HCT116 (cell line): ENCODE data around the gene MOGAT3. TPM values are rescaled to one million over a fixed set of nuclear protein-coding genes. Genes with fewer than 3 reads are reported as not detected.

ENCODE experiments used
- ATAC-seq: fragments of 200-7000 bp; cut with Tn5 transposase; 2 replicates; pipeline ENCODE4 v1.9.1; 2020; ENCODE audit warnings: mild to moderate bottlenecking, moderate library complexity
- BruUV-seq: library from RNA; stranded (reverse); fragments of 400-500 nt; replicated peaks from 2 replicates; lab custom pipeline; 2021; lab: Mats Ljungman, UMichigan
- CTCF ChIA-PET: fragments of 300-600 bp; sonication (Branson Sonifier 250); formaldehyde crosslinking; loops from one replicate; lab custom pipeline; 2021; ENCODE audit warnings: antibody characterized with exemption; lab: Charles Lee
- POLR2A ChIA-PET: fragments of 300-600, 350-600 bp; sonication (Branson Sonifier 250); formaldehyde crosslinking; loops from one replicate; lab custom pipeline; 2021; ENCODE audit warnings: antibody characterized with exemption; lab: Charles Lee
- RAD21 ChIA-PET, 2 experiments: fragments of 300-600 bp; sonication (Branson Sonifier 250); formaldehyde crosslinking; loops; one replicate each; lab custom pipeline; 2023; ENCODE audit warnings: low total read pairs in 2 of 2; ENCODE audit not compliant: uncharacterized antibody in 2 of 2, unreplicated experiment in 2 of 2, low non-redundant PET in 1 of 2; lab: Charles Lee
- DNase-seq: peaks from one replicate; pipeline ENCODE4 v3.0.0-alpha.2; 2010; ENCODE audit warnings: low read depth, low spot score
- H2AFZ ChIP-seq: fragments of 200-600 bp; shearing (Covaris generic), sonication (generic); 2 replicates; pipeline ENCODE4 v1.6.1; 2017; ENCODE audit warnings: low read depth, mixed run types, mixed read lengths, antibody characterized with exemption, low read length; ENCODE audit not compliant: poor library complexity, severe bottlenecking
- H3K27ac ChIP-seq: 2 replicates; pipeline ENCODE4 v1.5.1; 2012; ENCODE audit warnings: low read depth, low read length
- H3K27me3 ChIP-seq: fragments of 200-600 bp; sonication (generic); 2 replicates; pipeline ENCODE4 v1.6.1; 2016; ENCODE audit warnings: mixed run types, low read length, mixed read lengths; ENCODE audit not compliant: insufficient read depth
- H3K36me3 ChIP-seq, 2 experiments: fragments of 200-500 bp in 1 of 2; fragments of 200-600 bp in 1 of 2; sonication (Bioruptor generic) in 1 of 2; sonication (generic) in 1 of 2; 2 replicates each; pipeline versions ENCODE4 v1.5.1 to v1.6.1; 2014 to 2016; ENCODE audit warnings: low read length in 2 of 2, inconsistent platforms in 1 of 2, mixed read lengths in 1 of 2, mixed run types in 1 of 2; ENCODE audit not compliant: insufficient read depth in 2 of 2, control insufficient read depth in 1 of 2
- H3K4me1 ChIP-seq, 2 experiments: fragments of 200-600 bp in 1 of 2; sonication (generic) in 1 of 2; 2 replicates each; pipeline versions ENCODE4 v1.5.1 to v1.6.1; 2012 to 2017; ENCODE audit warnings: low read length in 2 of 2, inconsistent platforms in 1 of 2, mild to moderate bottlenecking in 1 of 2, mixed read lengths in 1 of 2, mixed run types in 1 of 2, moderate library complexity in 1 of 2; ENCODE audit not compliant: insufficient read depth in 2 of 2, control insufficient read depth in 1 of 2
- H3K4me2 ChIP-seq: fragments of 200-600 bp; sonication (generic); 2 replicates; pipeline ENCODE4 v1.6.1; 2017; ENCODE audit warnings: mixed run types, low read length, mixed read lengths
- H3K4me3 ChIP-seq, 2 experiments: fragments of 200-600 bp in 1 of 2; sonication (generic) in 1 of 2; replicated peaks in 1 of 2; 2 replicates each; pipeline ENCODE4 v1.5.1; 2011 to 2016; ENCODE audit warnings: low read length in 2 of 2, control low read depth in 1 of 2, low read depth in 1 of 2, mild to moderate bottlenecking in 1 of 2, mixed read lengths in 1 of 2, mixed run types in 1 of 2
- H3K79me2 ChIP-seq: fragments of 200-600 bp; sonication (generic); 2 replicates; pipeline ENCODE4 v1.6.1; 2017; ENCODE audit warnings: mild to moderate bottlenecking, mixed run types, low read length, moderate library complexity, mixed read lengths; ENCODE audit not compliant: insufficient read depth
- H3K9ac ChIP-seq: fragments of 200-600 bp; sonication (generic); 2 replicates; pipeline ENCODE4 v1.6.1; 2016; ENCODE audit warnings: low read length, mixed read lengths
- H3K9me2 ChIP-seq: fragments of 200-600 bp; sonication (generic), shearing (Covaris generic); 2 replicates; pipeline ENCODE4 v1.6.1; 2017; ENCODE audit warnings: mixed run types, mild to moderate bottlenecking, moderate library complexity; ENCODE audit not compliant: insufficient read depth
- H3K9me3 ChIP-seq, 2 experiments: fragments of 200-500 bp in 1 of 2; fragments of 200-600 bp in 1 of 2; sonication (Bioruptor generic) in 1 of 2; sonication (generic) in 1 of 2; 2 replicates each; pipeline ENCODE4 v1.6.1; 2014 to 2017; ENCODE audit warnings: low read length in 2 of 2, mixed read lengths in 2 of 2, inconsistent platforms in 1 of 2, low read depth in 1 of 2, mild to moderate bottlenecking in 1 of 2, mixed run types in 1 of 2, moderate library complexity in 1 of 2; ENCODE audit not compliant: control insufficient read depth in 1 of 2, insufficient read depth in 1 of 2
- H4K20me1 ChIP-seq: fragments of 200-600 bp; sonication (generic), shearing (Covaris generic); 2 replicates; pipeline ENCODE4 v1.6.1; 2017; ENCODE audit warnings: mixed run types, mild to moderate bottlenecking, moderate library complexity; ENCODE audit not compliant: insufficient read depth
- RAD21 ChIP-seq: IDR thresholded peaks from 2 replicates; pipeline ENCODE4 v1.6.1; 2012; ENCODE audit warnings: low read depth, mild to moderate bottlenecking
- SIN3A ChIP-seq: IDR thresholded peaks from 2 replicates; pipeline ENCODE4 v1.6.1; 2012; ENCODE audit warnings: low read depth
- SP1 ChIP-seq: IDR thresholded peaks from 2 replicates; pipeline ENCODE4 v1.6.1; 2012; ENCODE audit warnings: low read depth
- YY1 ChIP-seq: IDR thresholded peaks from 2 replicates; pipeline ENCODE4 v1.6.1; 2011; ENCODE audit warnings: low read length, low read depth, moderate library complexity, mild to moderate bottlenecking; ENCODE audit not compliant: insufficient replicate concordance; ENCODE audit errors: extremely low read depth
- ZFX ChIP-seq: fragments of 450-650 bp; IDR thresholded peaks from 2 replicates; pipeline ENCODE4 v1.6.1; 2017
- intact Hi-C: fragments of 100-400 bp; cut with micrococcal nuclease; formaldehyde crosslinking; loops from 2 replicates; pipeline ENCODE4 v1.10.0; 2022
- total RNA-seq: library from RNA; stranded (reverse); gene quantifications from one replicate; pipeline ENCODE4 v1.2.1, GENCODE V29; 2021; ENCODE audit not compliant: unreplicated experiment
- TF ChIP-seq, protein P1 (sequence below): IDR thresholded peaks from 2 replicates; pipeline ENCODE4 v1.6.1; 2012; ENCODE audit warnings: low read depth

MOGAT3 gene
- total RNA-seq, 1 experiment from 2014 or later, result not detected

DNA sequence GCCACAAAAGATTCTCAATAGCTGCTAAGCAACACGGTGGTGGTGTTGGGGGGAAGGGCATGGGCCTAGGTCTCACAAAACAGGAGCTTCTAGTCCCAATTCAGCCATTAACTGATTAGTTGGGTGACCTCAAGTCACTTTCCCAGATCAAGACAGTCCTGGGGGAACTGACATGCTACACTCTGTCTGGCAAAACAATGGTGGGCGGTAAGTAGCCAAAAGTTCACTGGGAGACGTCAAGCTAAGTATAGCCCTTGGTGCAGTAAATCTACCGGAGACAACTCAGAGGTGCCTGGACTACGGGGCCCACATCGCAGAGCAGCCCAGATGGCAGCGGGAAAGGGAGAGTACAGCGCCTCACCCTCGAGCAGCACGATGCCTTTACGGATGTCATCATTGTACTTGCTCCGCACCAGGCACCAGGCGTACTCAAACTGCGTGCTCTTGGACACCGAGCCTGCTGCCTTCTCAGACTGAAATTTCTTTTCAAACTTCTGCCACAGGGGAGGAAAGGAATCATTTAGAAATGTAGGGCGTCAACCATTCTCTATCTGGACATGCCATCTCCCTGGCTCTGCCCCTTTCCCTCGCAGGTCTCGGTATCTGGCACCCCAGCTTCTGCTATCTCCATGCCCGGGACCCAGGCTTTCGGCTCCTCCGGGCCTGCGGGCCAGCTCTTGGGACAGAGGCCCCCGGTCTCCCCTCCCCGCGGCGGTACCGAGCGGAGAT lies 43.0 kb upstream of the MOGAT3 start (continued):
- TF ChIP-seq, protein P1, sequence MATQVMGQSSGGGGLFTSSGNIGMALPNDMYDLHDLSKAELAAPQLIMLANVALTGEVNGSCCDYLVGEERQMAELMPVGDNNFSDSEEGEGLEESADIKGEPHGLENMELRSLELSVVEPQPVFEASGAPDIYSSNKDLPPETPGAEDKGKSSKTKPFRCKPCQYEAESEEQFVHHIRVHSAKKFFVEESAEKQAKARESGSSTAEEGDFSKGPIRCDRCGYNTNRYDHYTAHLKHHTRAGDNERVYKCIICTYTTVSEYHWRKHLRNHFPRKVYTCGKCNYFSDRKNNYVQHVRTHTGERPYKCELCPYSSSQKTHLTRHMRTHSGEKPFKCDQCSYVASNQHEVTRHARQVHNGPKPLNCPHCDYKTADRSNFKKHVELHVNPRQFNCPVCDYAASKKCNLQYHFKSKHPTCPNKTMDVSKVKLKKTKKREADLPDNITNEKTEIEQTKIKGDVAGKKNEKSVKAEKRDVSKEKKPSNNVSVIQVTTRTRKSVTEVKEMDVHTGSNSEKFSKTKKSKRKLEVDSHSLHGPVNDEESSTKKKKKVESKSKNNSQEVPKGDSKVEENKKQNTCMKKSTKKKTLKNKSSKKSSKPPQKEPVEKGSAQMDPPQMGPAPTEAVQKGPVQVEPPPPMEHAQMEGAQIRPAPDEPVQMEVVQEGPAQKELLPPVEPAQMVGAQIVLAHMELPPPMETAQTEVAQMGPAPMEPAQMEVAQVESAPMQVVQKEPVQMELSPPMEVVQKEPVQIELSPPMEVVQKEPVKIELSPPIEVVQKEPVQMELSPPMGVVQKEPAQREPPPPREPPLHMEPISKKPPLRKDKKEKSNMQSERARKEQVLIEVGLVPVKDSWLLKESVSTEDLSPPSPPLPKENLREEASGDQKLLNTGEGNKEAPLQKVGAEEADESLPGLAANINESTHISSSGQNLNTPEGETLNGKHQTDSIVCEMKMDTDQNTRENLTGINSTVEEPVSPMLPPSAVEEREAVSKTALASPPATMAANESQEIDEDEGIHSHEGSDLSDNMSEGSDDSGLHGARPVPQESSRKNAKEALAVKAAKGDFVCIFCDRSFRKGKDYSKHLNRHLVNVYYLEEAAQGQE, result no peak
- TF ChIP-seq, all 23 proteins: peak for 0

DNA sequence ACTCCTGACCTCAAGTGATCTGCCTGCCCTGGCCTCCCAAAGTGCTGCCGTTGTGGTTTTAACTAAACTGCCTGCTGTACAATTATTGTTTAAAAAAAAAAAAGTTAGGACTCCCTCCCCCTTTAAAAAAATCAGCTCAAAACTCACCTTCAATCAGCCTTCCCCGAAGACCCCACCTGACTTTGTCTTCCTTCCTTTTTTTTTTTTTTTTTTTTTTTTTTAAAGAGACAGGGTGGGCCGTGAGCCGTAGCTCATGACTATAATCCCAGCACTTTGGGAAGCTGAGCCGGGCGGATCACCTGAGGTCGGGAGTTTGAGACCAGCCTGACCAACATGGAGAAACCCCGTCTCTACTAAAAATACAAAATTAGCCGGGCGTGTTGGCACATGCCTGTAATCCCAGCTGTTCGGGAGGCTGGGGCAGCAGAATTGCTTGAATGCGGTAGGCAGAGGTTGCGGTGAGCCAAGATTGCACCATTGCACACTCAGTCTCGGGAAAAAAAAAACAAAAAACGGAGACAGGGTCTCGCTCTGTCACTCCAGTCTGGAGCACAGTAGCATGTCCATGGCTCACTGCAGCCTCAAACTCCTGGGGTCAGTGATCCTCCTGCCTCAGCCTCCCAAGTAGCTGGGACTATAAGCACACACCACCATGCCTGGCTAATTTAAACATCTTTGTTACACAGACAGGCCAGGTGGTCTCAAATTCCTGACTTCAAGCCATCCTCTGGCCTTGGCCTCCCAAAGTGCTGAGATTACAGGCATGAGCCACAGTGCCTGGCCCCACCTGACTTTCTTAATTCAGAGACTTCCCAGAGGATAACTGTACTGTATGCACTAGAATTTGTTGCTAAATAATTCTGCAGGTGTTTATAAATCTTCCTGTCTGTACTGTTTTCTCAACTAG lies 40.9 kb upstream of the MOGAT3 start:
- H3K4me3 ChIP-seq, result no peak overlapping the region
- ATAC-seq, result no peak
- no peaks in the 10 kb centered on the region for H3K9me2 ChIP-seq
- no peak overlapping the region for H3K9ac ChIP-seq
- no peak for TF ChIP-seq YY1
- no peak for TF ChIP-seq ZFX
- TF ChIP-seq, protein P1, result no peak
- TF ChIP-seq SIN3A, result no peak
- TF ChIP-seq SP1, result no peak
- no peak for TF ChIP-seq RAD21
- ChIA-PET RAD21 (no interaction called here), CTCF (no interaction called here), POLR2A (no interaction called here)
- peaks cover 14 to 22% of the 10 kb centered on the region in 2 experiments for H3K4me1 ChIP-seq
- no peaks in the 10 kb centered on the region for H4K20me1 ChIP-seq
- no TSS peak for BruUV-seq
- H3K4me2 ChIP-seq, result no peak overlapping the region
- no peaks in the 10 kb centered on the region for H3K27me3 ChIP-seq
- H2AFZ ChIP-seq, result no peak overlapping the region
- no peaks in the 10 kb centered on the region for H3K9me3 ChIP-seq
- H3K27ac ChIP-seq, result 0 out of 2 replicates have a peak overlapping the region, but pooled peaks have one; percentile 4
- peaks cover 43% of the 10 kb centered on the region for H3K79me2 ChIP-seq
- peaks cover 5 to 9% of the 10 kb centered on the region in 2 experiments; a peak in 2 of 4 replicates for H3K36me3 ChIP-seq
- DNase-seq, result no peak
- intact Hi-C loops, result no loop called here
